OCI-LY3 (cell line): ENCODE results near the gene PGS1.

ENCODE experiments used
- EZH2phosphoT487 ChIP-seq: fragments of 200-600 bp; shearing (Covaris generic); IDR thresholded peaks from 2 replicates; pipeline ENCODE4 v1.6.1; 2018; ENCODE audit warnings: antibody characterized with exemption, mixed run types, low read depth
- TF ChIP-seq, protein P1 (sequence below): fragments of 200-600, 300-600 bp; sonication (generic); IDR thresholded peaks from 2 replicates; pipeline ENCODE4 v1.5.1; 2014; ENCODE audit warnings: antibody characterized with exemption, low read length, low read depth

DNA sequence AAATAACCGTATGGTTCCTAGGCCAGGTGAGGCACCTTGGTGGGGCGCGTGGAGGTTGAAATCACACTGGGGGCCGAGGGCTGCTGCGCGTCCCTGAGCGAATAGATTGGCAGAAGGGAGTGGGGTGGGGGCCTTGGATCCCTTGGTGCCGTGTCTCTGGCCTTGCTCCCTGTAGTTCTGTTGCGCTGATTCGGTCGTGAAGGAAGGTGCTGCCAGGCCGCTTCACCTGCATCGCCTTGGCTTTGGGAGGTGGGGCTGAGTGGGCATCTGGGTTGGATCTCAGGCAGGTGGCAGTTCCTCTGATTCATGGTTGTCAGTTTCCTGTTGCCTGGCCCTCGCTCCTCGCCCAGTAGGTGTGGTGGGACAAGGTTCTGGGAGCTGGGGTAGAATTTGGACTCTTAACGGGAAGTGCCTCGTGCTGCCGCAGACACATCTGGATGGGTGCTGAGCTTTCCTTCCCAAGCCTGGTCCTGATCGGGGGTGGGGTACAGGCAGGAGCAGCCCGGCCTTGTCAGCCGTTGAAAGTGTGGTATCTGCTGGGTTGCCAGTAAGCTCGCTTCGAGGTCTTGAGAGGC is 30.1 kb downstream of the PGS1 start:
- TF ChIP-seq, protein P1, sequence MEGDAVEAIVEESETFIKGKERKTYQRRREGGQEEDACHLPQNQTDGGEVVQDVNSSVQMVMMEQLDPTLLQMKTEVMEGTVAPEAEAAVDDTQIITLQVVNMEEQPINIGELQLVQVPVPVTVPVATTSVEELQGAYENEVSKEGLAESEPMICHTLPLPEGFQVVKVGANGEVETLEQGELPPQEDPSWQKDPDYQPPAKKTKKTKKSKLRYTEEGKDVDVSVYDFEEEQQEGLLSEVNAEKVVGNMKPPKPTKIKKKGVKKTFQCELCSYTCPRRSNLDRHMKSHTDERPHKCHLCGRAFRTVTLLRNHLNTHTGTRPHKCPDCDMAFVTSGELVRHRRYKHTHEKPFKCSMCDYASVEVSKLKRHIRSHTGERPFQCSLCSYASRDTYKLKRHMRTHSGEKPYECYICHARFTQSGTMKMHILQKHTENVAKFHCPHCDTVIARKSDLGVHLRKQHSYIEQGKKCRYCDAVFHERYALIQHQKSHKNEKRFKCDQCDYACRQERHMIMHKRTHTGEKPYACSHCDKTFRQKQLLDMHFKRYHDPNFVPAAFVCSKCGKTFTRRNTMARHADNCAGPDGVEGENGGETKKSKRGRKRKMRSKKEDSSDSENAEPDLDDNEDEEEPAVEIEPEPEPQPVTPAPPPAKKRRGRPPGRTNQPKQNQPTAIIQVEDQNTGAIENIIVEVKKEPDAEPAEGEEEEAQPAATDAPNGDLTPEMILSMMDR = no peak
- no peak for TF ChIP-seq EZH2phosphoT487
